ENCODE results near the gene PLSCR4.

Gene PLSCR4

GRCh38 chr3:146148468-146148931 is 102.4 kb downstream of the PLSCR4 start:
- in situ Hi-C loops (cut with HindIII; ENCODE audit: low sequenced_read_pairs), result no loop called here
- no peak overlapping the region for H3K4me3 ChIP-seq (ENCODE audit: low read depth, low read length)
- DNase-seq (ENCODE audit: low read depth), result no peak
- TF ChIP-seq CTCF (IDR thresholded peaks at IDR 0.05; ENCODE audit: low read depth, low read length, missing control alignments), result peak; percentile 30

GRCh38 chr3:146145642-146146041 is 105.3 kb downstream of the PLSCR4 start:
- no peak for DNase-seq (ENCODE audit: low read depth)
- in situ Hi-C loops (cut with HindIII; ENCODE audit: low sequenced_read_pairs), result no loop called here
- H3K4me3 ChIP-seq (ENCODE audit: low read depth, low read length), result no peak overlapping the region
- no peak for TF ChIP-seq CTCF (IDR thresholded peaks at IDR 0.05; ENCODE audit: low read depth, low read length, missing control alignments)

GRCh38 chr3:146142757-146143156 is 108.1 kb downstream of the PLSCR4 start:
- DNase-seq (ENCODE audit: low read depth), result no peak
- H3K4me3 ChIP-seq (ENCODE audit: low read depth, low read length), result no peak overlapping the region
- in situ Hi-C loops (cut with HindIII; ENCODE audit: low sequenced_read_pairs), result no loop called here
- no peak for TF ChIP-seq CTCF (IDR thresholded peaks at IDR 0.05; ENCODE audit: low read depth, low read length, missing control alignments)

Measured in astrocyte of the cerebellum (primary cell).